HCT116 (cell line): ENCODE results near the gene CXXC1. TPM values are rescaled to one million over a fixed set of nuclear protein-coding genes. Genes with fewer than 3 reads are reported as not detected.

ENCODE experiments used
- ATAC-seq: fragments of 200-7000 bp; cut with Tn5 transposase; 2 replicates; pipeline ENCODE4 v1.9.1; 2020; ENCODE audit warnings: mild to moderate bottlenecking, moderate library complexity
- BruUV-seq: library from RNA; stranded (reverse); fragments of 400-500 nt; replicated peaks from 2 replicates; lab custom pipeline; 2021; lab: Mats Ljungman, UMichigan
- CTCF ChIA-PET: fragments of 300-600 bp; sonication (Branson Sonifier 250); formaldehyde crosslinking; loops from one replicate; lab custom pipeline; 2021; ENCODE audit warnings: antibody characterized with exemption; lab: Charles Lee
- POLR2A ChIA-PET: fragments of 300-600, 350-600 bp; sonication (Branson Sonifier 250); formaldehyde crosslinking; loops from one replicate; lab custom pipeline; 2021; ENCODE audit warnings: antibody characterized with exemption; lab: Charles Lee
- RAD21 ChIA-PET, 2 experiments: fragments of 300-600 bp; sonication (Branson Sonifier 250); formaldehyde crosslinking; loops; one replicate each; lab custom pipeline; 2023; ENCODE audit warnings: low total read pairs in 2 of 2; ENCODE audit not compliant: uncharacterized antibody in 2 of 2, unreplicated experiment in 2 of 2, low non-redundant PET in 1 of 2; lab: Charles Lee
- DNase-seq: peaks from one replicate; pipeline ENCODE4 v3.0.0-alpha.2; 2010; ENCODE audit warnings: low read depth, low spot score
- H2AFZ ChIP-seq: fragments of 200-600 bp; shearing (Covaris generic), sonication (generic); 2 replicates; pipeline ENCODE4 v1.6.1; 2017; ENCODE audit warnings: low read depth, mixed run types, mixed read lengths, antibody characterized with exemption, low read length; ENCODE audit not compliant: poor library complexity, severe bottlenecking
- H3K27ac ChIP-seq: 2 replicates; pipeline ENCODE4 v1.5.1; 2012; ENCODE audit warnings: low read depth, low read length
- H3K27me3 ChIP-seq: fragments of 200-600 bp; sonication (generic); 2 replicates; pipeline ENCODE4 v1.6.1; 2016; ENCODE audit warnings: mixed run types, low read length, mixed read lengths; ENCODE audit not compliant: insufficient read depth
- H3K36me3 ChIP-seq, 2 experiments: fragments of 200-500 bp in 1 of 2; fragments of 200-600 bp in 1 of 2; sonication (Bioruptor generic) in 1 of 2; sonication (generic) in 1 of 2; 2 replicates each; pipeline versions ENCODE4 v1.5.1 to v1.6.1; 2014 to 2016; ENCODE audit warnings: low read length in 2 of 2, inconsistent platforms in 1 of 2, mixed read lengths in 1 of 2, mixed run types in 1 of 2; ENCODE audit not compliant: insufficient read depth in 2 of 2, control insufficient read depth in 1 of 2
- H3K4me1 ChIP-seq, 2 experiments: fragments of 200-600 bp in 1 of 2; sonication (generic) in 1 of 2; 2 replicates each; pipeline versions ENCODE4 v1.5.1 to v1.6.1; 2012 to 2017; ENCODE audit warnings: low read length in 2 of 2, inconsistent platforms in 1 of 2, mild to moderate bottlenecking in 1 of 2, mixed read lengths in 1 of 2, mixed run types in 1 of 2, moderate library complexity in 1 of 2; ENCODE audit not compliant: insufficient read depth in 2 of 2, control insufficient read depth in 1 of 2
- H3K4me2 ChIP-seq: fragments of 200-600 bp; sonication (generic); 2 replicates; pipeline ENCODE4 v1.6.1; 2017; ENCODE audit warnings: mixed run types, low read length, mixed read lengths
- H3K4me3 ChIP-seq, 2 experiments: fragments of 200-600 bp in 1 of 2; sonication (generic) in 1 of 2; replicated peaks in 1 of 2; 2 replicates each; pipeline ENCODE4 v1.5.1; 2011 to 2016; ENCODE audit warnings: low read length in 2 of 2, control low read depth in 1 of 2, low read depth in 1 of 2, mild to moderate bottlenecking in 1 of 2, mixed read lengths in 1 of 2, mixed run types in 1 of 2
- H3K79me2 ChIP-seq: fragments of 200-600 bp; sonication (generic); 2 replicates; pipeline ENCODE4 v1.6.1; 2017; ENCODE audit warnings: mild to moderate bottlenecking, mixed run types, low read length, moderate library complexity, mixed read lengths; ENCODE audit not compliant: insufficient read depth
- H3K9ac ChIP-seq: fragments of 200-600 bp; sonication (generic); 2 replicates; pipeline ENCODE4 v1.6.1; 2016; ENCODE audit warnings: low read length, mixed read lengths
- H3K9me2 ChIP-seq: fragments of 200-600 bp; sonication (generic), shearing (Covaris generic); 2 replicates; pipeline ENCODE4 v1.6.1; 2017; ENCODE audit warnings: mixed run types, mild to moderate bottlenecking, moderate library complexity; ENCODE audit not compliant: insufficient read depth
- H3K9me3 ChIP-seq, 2 experiments: fragments of 200-500 bp in 1 of 2; fragments of 200-600 bp in 1 of 2; sonication (Bioruptor generic) in 1 of 2; sonication (generic) in 1 of 2; 2 replicates each; pipeline ENCODE4 v1.6.1; 2014 to 2017; ENCODE audit warnings: low read length in 2 of 2, mixed read lengths in 2 of 2, inconsistent platforms in 1 of 2, low read depth in 1 of 2, mild to moderate bottlenecking in 1 of 2, mixed run types in 1 of 2, moderate library complexity in 1 of 2; ENCODE audit not compliant: control insufficient read depth in 1 of 2, insufficient read depth in 1 of 2
- H4K20me1 ChIP-seq: fragments of 200-600 bp; sonication (generic), shearing (Covaris generic); 2 replicates; pipeline ENCODE4 v1.6.1; 2017; ENCODE audit warnings: mixed run types, mild to moderate bottlenecking, moderate library complexity; ENCODE audit not compliant: insufficient read depth
- ATF3 ChIP-seq: IDR thresholded peaks from 2 replicates; pipeline ENCODE4 v1.6.1; 2012
- CBX3 ChIP-seq: IDR thresholded peaks from 2 replicates; pipeline ENCODE4 v1.6.1; 2012; ENCODE audit warnings: low read depth
- CEBPB ChIP-seq: IDR thresholded peaks from 2 replicates; pipeline ENCODE4 v1.6.1; 2012; ENCODE audit warnings: low read depth
- EGR1 ChIP-seq: IDR thresholded peaks from 2 replicates; pipeline ENCODE4 v1.6.1; 2012; ENCODE audit warnings: low read depth
- EZH2phosphoT487 ChIP-seq: fragments of 200-600 bp; IDR thresholded peaks from 2 replicates; pipeline ENCODE4 v1.6.1; 2018; ENCODE audit warnings: antibody characterized with exemption, borderline replicate concordance
- FOSL1 ChIP-seq: IDR thresholded peaks from 2 replicates; pipeline ENCODE4 v1.6.1; 2012; ENCODE audit warnings: low read depth
- MAX ChIP-seq: IDR thresholded peaks from 2 replicates; pipeline ENCODE4 v1.6.1; 2012
- POLR2A ChIP-seq: IDR thresholded peaks from 2 replicates; pipeline ENCODE4 v1.7.0; 2011; ENCODE audit warnings: borderline replicate concordance; ENCODE audit not compliant: insufficient read depth, insufficient read length; ENCODE audit errors: extremely low read depth
- RAD21 ChIP-seq: IDR thresholded peaks from 2 replicates; pipeline ENCODE4 v1.6.1; 2012; ENCODE audit warnings: low read depth, mild to moderate bottlenecking
- SIN3A ChIP-seq: IDR thresholded peaks from 2 replicates; pipeline ENCODE4 v1.6.1; 2012; ENCODE audit warnings: low read depth
- SRF ChIP-seq: IDR thresholded peaks from 2 replicates; pipeline ENCODE4 v1.6.1; 2012; ENCODE audit warnings: low read depth
- ZNF274 ChIP-seq: fragments of 200-500 bp; sonication (Bioruptor generic); IDR thresholded peaks from 2 replicates; pipeline ENCODE4 v1.6.1; 2014; ENCODE audit warnings: mild to moderate bottlenecking, low read depth, low read length, inconsistent platforms
- intact Hi-C: fragments of 100-400 bp; cut with micrococcal nuclease; formaldehyde crosslinking; loops from 2 replicates; pipeline ENCODE4 v1.10.0; 2022
- total RNA-seq: library from RNA; stranded (reverse); gene quantifications from one replicate; pipeline ENCODE4 v1.2.1, GENCODE V29; 2021; ENCODE audit not compliant: unreplicated experiment

Gene CXXC1
- total RNA-seq, 1 experiment from 2014 or later = 101 TPM

- Histone ChIP-seq H3K27me3 (no peaks in the 10 kb centered on the region), H3K9me3 (no peaks in the 10 kb centered on the region), H3K79me2 (no peaks in the 10 kb centered on the region), H2AFZ (no peak overlapping the region), H3K9me2 (no peaks in the 10 kb centered on the region), H3K27ac (no peak overlapping the region), H3K36me3 (no peaks in the 10 kb centered on the region), H3K4me2 (no peak overlapping the region), H4K20me1 (no peaks in the 10 kb centered on the region), H3K4me1 (no peaks in the 10 kb centered on the region), H3K9ac (no peak overlapping the region), H3K4me3 (no peak overlapping the region)
- ChIA-PET CTCF (no interaction called here), RAD21 (no interaction called here), POLR2A (no interaction called here)
- DNase-seq (no peak), ATAC-seq (no peak)
- intact Hi-C loops = no loop called here
- TF ChIP-seq EGR1 (no peak), RAD21 (no peak), EZH2phosphoT487 (no peak), ATF3 (no peak), MAX (no peak), ZNF274 (no peak), SIN3A (no peak), CEBPB (no peak), SRF (no peak), POLR2A (no peak)
- BruUV-seq = no TSS peak
Observed at GRCh38 chr18:50334546-50335152, 47.2 kb upstream of the CXXC1 start.

GRCh38 chr18:50331691-50332090 is 44.2 kb upstream of the CXXC1 start:
- Histone ChIP-seq H4K20me1 (no peaks in the 10 kb centered on the region), H3K36me3 (no peaks in the 10 kb centered on the region), H3K9ac (no peak overlapping the region), H3K4me1 (no peaks in the 10 kb centered on the region), H3K9me2 (no peaks in the 10 kb centered on the region), H3K27ac (no peak overlapping the region), H3K4me3 (no peak overlapping the region), H3K9me3 (no peaks in the 10 kb centered on the region), H3K79me2 (no peaks in the 10 kb centered on the region), H2AFZ (no peak overlapping the region), H3K27me3 (no peaks in the 10 kb centered on the region), H3K4me2 (no peak overlapping the region)
- ATAC-seq (no peak), DNase-seq (no peak)
- TF ChIP-seq CBX3 (no peak), POLR2A (no peak), ATF3 (no peak), FOSL1 (no peak), ZNF274 (no peak)
- POLR2A ChIA-PET = no interaction called here
- RAD21 ChIA-PET = no interaction called here
- intact Hi-C loops = no loop called here
- CTCF ChIA-PET = no interaction called here
- no TSS peak for BruUV-seq
